NT2/D1 (cell line): Measurements from ENCODE around the gene ACTR8.

Experiments
- SUZ12 ChIP-seq: IDR thresholded peaks from 2 replicates; pipeline ENCODE4 v1.6.1; 2011; ENCODE audit not compliant: insufficient read length, insufficient read depth; ENCODE audit errors: extremely low read depth
- YY1 ChIP-seq: IDR thresholded peaks from 2 replicates; pipeline ENCODE4 v1.6.1; 2011; ENCODE audit not compliant: insufficient read length, insufficient read depth

GRCh38 chr3:53833700-53834099, 48.3 kb downstream of the ACTR8 start:
- TF ChIP-seq SUZ12 (no peak), YY1 (no peak)
